GM18498 (cell line): ENCODE results near the gene SMOC2.

Experiments
- ATAC-seq: cut with Tn5 transposase; IDR thresholded peaks from one replicate; pipeline ENCODE4 v1.9.1; 2021; ENCODE audit warnings: mild to moderate bottlenecking, moderate library complexity; ENCODE audit not compliant: unreplicated experiment

SMOC2 gene

GRCh38 chr6:168440520-168441433 lies at the start of gene SMOC2:
Gene SMOC2 (plus strand): TSS chr6:168441184. CDS start chr6:168441371, 187 bp downstream.
- no peak for ATAC-seq

- ATAC-seq = no peak
These were observed 47.7 kb upstream of the SMOC2 start for GRCh38 chr6:168393126-168393870.

- ATAC-seq = no peak
These were observed 46.4 kb upstream of the SMOC2 start for GRCh38 chr6:168394606-168395005.

- no peak for ATAC-seq
These were observed 45.0 kb upstream of the SMOC2 start for GRCh38 chr6:168395983-168396382.

GRCh38 chr6:168396561-168396960 lies 44.4 kb upstream of the SMOC2 start:
- ATAC-seq = no peak

- ATAC-seq = no peak
These were observed 44.0 kb upstream of the SMOC2 start for GRCh38 chr6:168397012-168397411.

GRCh38 chr6:168400037-168400436 lies 40.9 kb upstream of the SMOC2 start:
- ATAC-seq = no peak

- ATAC-seq = no peak
These were observed 37.5 kb upstream of the SMOC2 start for GRCh38 chr6:168403370-168404005.

- no peak for ATAC-seq
These were observed 36.4 kb upstream of the SMOC2 start for GRCh38 chr6:168404560-168404959.

- ATAC-seq = no peak
These were observed 33.1 kb upstream of the SMOC2 start for GRCh38 chr6:168407842-168408241.

- no peak for ATAC-seq
These were observed 32.4 kb upstream of the SMOC2 start for GRCh38 chr6:168408504-168409136.

GRCh38 chr6:168410035-168410434 lies 30.9 kb upstream of the SMOC2 start:
- ATAC-seq = no peak

GRCh38 chr6:168410554-168411011 lies 30.4 kb upstream of the SMOC2 start:
- no peak for ATAC-seq

GRCh38 chr6:168411130-168411529 lies 29.9 kb upstream of the SMOC2 start:
- ATAC-seq = no peak

GRCh38 chr6:168411793-168412192 lies 29.2 kb upstream of the SMOC2 start:
- no peak for ATAC-seq

- no peak for ATAC-seq
These were observed 28.5 kb upstream of the SMOC2 start for GRCh38 chr6:168412456-168412855.

- ATAC-seq = no peak
These were observed 27.8 kb upstream of the SMOC2 start for GRCh38 chr6:168413018-168413720.

- no peak for ATAC-seq
These were observed 27.1 kb upstream of the SMOC2 start for GRCh38 chr6:168413856-168414255.

- ATAC-seq = no peak
These were observed 26.5 kb upstream of the SMOC2 start for GRCh38 chr6:168414336-168415097.
